Epithelial cell of proximal tubule (primary cell): ENCODE results near the gene SLC25A24. TPM values are rescaled to one million over a fixed set of nuclear protein-coding genes. Genes with fewer than 3 reads are reported as not detected.
A peak's percentile ranks its signal among the peaks of the same experiment; 100 is the strongest.
"Not testable (repeated sequence)": the region's sequence is repeated elsewhere in the genome, so short reads cannot be mapped to it uniquely, and the experiment has no call there.

Experiments
- DNase-seq: peaks from one replicate; pipeline ENCODE4 v3.0.0-alpha.2; 2011; ENCODE audit warnings: low read depth
- H3K4me3 ChIP-seq: 2 replicates; pipeline ENCODE4 v1.5.1; 2011; ENCODE audit warnings: low read depth, mild to moderate bottlenecking, low read length
- total RNA-seq: library from RNA; depleted of rRNA; stranded (reverse); fragments of >200 nt; gene quantifications from 2 replicates; pipeline ENCODE4 v1.2.3, GENCODE V29; 2015
- TF ChIP-seq, protein P1 (sequence below): conservative IDR thresholded peaks from 2 replicates; pipeline ENCODE4 v1.5.1; 2012; ENCODE audit warnings: low read depth, mild to moderate bottlenecking, low read length

Gene SLC25A24
- total RNA-seq, 1 donor from 2014 or later = 66.8 TPM

DNA sequence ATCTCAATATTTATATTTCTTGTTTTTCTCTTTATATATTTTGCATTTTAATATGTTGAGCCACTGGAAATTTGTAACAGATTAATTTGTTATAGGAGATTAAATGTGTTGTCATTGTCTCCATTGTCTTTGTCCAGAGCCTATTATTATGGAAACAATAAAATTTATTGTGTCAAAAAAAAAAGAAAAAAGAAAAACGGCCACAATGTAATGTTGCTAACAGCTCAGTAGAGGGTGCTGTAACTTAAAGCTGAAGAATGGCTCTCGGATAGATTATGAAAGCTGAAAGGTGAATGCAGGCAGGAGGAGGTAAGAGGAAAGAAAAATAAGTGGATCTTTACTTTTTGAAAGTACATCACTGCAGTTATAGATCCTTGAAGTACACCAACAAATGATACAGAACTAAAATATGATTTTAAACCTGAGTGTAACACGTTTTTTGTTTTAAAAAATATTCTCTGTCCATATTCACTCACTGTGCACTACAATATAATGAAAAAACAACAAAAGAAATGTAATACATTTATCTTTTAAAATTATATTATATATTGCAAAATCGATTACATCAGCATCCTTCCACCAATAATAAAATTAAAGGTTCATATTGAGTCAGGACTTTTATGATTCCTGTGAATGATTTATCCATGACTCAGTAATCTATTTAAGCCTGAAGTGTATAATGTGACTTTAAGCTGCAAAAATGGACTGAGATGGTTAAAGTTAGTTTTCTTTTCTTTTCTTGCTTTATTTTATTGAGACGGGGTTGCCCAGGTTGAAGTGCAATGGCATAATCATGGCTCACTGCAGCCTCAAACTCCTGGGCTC is 14.7 kb upstream of the SLC25A24 start:
- TF ChIP-seq, protein P1, sequence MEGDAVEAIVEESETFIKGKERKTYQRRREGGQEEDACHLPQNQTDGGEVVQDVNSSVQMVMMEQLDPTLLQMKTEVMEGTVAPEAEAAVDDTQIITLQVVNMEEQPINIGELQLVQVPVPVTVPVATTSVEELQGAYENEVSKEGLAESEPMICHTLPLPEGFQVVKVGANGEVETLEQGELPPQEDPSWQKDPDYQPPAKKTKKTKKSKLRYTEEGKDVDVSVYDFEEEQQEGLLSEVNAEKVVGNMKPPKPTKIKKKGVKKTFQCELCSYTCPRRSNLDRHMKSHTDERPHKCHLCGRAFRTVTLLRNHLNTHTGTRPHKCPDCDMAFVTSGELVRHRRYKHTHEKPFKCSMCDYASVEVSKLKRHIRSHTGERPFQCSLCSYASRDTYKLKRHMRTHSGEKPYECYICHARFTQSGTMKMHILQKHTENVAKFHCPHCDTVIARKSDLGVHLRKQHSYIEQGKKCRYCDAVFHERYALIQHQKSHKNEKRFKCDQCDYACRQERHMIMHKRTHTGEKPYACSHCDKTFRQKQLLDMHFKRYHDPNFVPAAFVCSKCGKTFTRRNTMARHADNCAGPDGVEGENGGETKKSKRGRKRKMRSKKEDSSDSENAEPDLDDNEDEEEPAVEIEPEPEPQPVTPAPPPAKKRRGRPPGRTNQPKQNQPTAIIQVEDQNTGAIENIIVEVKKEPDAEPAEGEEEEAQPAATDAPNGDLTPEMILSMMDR = peak; percentile 55
- DNase-seq = not testable (repeated sequence)

DNA sequence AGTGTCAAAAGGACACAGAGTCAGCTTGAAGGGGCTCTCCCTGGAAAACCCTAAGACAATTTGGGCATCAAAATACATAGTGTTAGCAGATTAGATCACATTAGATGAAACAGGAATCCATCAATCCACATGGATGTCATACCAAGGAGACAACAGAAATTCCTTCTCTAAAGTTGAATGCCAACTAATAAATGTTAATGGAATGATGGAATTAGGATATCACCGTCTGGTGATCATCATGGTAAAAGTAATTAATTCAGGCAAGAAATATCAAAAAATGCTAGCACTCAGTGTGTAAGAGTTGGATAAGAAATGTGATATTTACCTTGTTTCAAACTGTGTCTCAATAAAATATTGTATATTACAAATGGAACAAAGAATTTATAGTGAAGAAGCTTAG is 10.9 kb upstream of the SLC25A24 start:
- TF ChIP-seq, protein P1 = no peak
- no peak for DNase-seq

More for the DNA sequence above, 14.7 kb upstream of the SLC25A24 start:
- H3K4me3 ChIP-seq = not testable (repeated sequence)

DNA sequence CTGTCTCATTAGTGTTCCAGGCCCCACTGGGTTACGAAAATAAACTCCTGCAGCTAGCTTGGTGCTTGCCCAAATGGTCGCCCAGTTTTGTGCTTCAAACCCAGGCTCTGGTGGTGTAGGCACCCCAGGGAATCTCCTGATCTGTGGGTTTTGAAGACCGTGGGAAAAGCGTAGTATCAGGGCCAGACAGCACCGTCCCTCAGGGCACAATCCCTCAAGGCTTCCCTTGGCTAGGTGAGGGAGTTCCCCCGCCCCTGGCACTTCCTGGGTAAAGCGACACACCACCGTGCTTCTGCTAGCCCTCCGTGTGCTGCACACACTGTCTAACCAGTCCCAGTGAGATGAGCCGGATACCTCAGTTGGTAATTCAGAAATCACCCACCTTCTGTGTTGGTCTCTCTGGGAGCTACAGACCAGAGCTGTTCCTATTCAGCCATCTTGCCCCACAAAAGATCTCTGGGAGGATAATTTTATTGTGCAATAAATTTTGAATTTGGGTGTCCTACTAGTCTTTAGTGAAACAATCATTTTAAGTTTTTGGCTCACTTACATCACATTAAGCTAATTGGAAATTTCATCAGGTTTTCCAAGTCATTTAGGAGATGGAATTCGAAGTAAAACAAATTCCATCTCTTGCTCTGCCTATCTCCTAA is 9.4 kb upstream of the SLC25A24 start:
- TF ChIP-seq, protein P1 = no peak
- no peak overlapping the region for H3K4me3 ChIP-seq

More for the DNA sequence above, 10.9 kb upstream of the SLC25A24 start:
- no peak overlapping the region for H3K4me3 ChIP-seq

DNA sequence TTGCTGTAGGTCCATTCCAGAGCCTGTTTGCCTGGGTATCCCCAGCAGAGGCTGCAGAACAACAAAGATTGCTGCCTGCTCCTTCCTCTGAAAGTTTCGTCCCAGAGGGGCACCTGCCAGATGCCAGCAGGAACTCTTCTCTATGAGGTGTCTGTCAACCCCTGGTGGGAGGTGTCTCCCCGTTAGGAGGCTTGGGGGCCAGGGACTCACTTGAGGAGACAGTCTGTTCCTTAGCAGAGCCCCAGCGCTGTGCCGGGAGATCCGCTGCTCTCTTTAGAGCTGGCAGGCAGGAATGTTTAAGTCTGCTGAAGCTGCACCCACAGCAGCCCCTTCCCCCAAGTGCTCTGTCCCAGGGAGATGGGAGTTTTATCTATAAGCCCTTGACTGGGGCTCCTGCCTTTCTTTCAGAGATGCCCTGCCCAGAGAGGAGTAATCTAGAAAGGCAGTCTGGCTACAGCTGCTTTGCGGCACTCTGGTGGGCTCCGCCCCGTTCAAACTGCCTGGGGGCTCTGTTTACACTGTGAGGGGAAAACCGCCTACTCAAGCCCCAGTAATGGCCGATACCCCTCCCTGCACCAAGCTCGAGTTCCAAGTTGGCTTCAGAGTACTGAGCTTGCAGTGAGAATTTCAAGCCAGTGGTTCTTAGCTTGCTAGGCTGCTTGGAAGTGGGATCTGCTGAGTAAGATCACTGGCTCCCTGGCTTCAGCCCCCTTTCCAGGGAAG is 8.7 kb upstream of the SLC25A24 start:
- no peak for DNase-seq
- TF ChIP-seq, protein P1 = no peak
- no peak overlapping the region for H3K4me3 ChIP-seq

More for the DNA sequence above, 9.4 kb upstream of the SLC25A24 start:
- DNase-seq = no peak

DNA sequence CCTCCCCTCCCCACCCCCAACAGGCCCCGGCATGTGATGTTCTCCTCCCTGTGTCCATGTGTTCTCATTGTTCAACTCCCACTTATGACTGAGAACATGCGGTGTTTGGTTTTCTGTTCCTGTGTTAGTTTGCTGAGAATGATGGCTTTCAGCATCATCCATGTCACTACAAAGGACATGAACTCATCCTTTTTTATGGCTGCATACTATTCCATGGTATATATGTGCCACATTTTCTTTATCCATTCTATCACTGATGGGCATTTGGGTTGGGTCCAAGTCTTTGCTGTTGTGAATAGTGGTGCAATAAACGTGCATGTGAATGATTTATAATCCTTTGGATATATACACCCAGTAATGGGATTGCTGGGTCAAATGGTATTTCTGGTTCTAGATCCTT is 3.4 kb upstream of the SLC25A24 start:
- not testable (repeated sequence) for H3K4me3 ChIP-seq, DNase-seq

DNA sequence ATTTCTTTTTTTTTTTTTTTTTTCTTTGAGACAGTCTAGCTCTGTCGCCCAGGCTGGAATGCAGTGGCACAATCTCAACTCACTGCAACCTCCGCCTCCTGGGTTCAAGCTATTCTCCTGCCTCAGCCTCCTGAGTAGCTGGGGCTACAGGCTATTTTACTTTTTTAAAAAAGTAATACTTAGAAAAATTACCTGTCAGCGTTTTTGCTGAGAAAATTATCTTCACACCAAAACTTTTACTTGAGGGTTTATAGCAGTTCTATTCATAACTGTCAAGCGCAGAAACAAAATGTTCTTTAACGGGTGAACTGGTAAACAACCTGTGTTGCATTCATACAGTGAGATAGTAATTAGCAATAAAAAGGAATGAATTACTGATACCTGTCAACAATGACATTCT is 1.5 kb upstream of the SLC25A24 start:
- TF ChIP-seq, protein P1 = no peak
- H3K4me3 ChIP-seq = no peak overlapping the region
- no peak for DNase-seq

DNA sequence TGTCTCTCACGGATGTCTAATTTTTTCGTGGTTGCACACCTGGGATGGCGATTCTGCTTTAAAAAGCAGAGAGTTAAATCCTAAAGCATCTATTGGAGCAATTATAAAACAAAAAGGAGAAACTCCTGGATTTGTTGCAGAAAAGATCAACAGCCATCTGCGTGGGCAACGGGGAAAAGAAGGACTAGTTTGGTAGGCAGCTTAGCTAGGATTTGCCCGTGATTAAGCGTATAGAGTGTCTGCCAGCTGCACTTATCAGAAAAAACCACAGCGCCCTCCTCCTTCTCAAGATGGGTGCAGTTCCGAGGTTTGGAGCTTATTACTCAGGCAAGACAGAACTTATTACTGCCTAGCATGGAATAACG is 526 bp upstream of the SLC25A24 start:
- H3K4me3 ChIP-seq = peak overlapping the region; percentile 97
- TF ChIP-seq, protein P1 = peak; percentile 20
- peak; percentile 22 for DNase-seq
